HCT116 (cell line): ENCODE results near the gene CCDC177. TPM values are rescaled to one million over a fixed set of nuclear protein-coding genes. Genes with fewer than 3 reads are reported as not detected.

ENCODE experiments used
- ATAC-seq: fragments of 200-7000 bp; cut with Tn5 transposase; 2 replicates; pipeline ENCODE4 v1.9.1; 2020; ENCODE audit warnings: mild to moderate bottlenecking, moderate library complexity
- BruUV-seq: library from RNA; stranded (reverse); fragments of 400-500 nt; replicated peaks from 2 replicates; lab custom pipeline; 2021; lab: Mats Ljungman, UMichigan
- CTCF ChIA-PET: fragments of 300-600 bp; sonication (Branson Sonifier 250); formaldehyde crosslinking; loops from one replicate; lab custom pipeline; 2021; ENCODE audit warnings: antibody characterized with exemption; lab: Charles Lee
- POLR2A ChIA-PET: fragments of 300-600, 350-600 bp; sonication (Branson Sonifier 250); formaldehyde crosslinking; loops from one replicate; lab custom pipeline; 2021; ENCODE audit warnings: antibody characterized with exemption; lab: Charles Lee
- RAD21 ChIA-PET, 2 experiments: fragments of 300-600 bp; sonication (Branson Sonifier 250); formaldehyde crosslinking; loops; one replicate each; lab custom pipeline; 2023; ENCODE audit warnings: low total read pairs in 2 of 2; ENCODE audit not compliant: uncharacterized antibody in 2 of 2, unreplicated experiment in 2 of 2, low non-redundant PET in 1 of 2; lab: Charles Lee
- DNase-seq: peaks from one replicate; pipeline ENCODE4 v3.0.0-alpha.2; 2010; ENCODE audit warnings: low read depth, low spot score
- H2AFZ ChIP-seq: fragments of 200-600 bp; shearing (Covaris generic), sonication (generic); 2 replicates; pipeline ENCODE4 v1.6.1; 2017; ENCODE audit warnings: low read depth, mixed run types, mixed read lengths, antibody characterized with exemption, low read length; ENCODE audit not compliant: poor library complexity, severe bottlenecking
- H3K27ac ChIP-seq: 2 replicates; pipeline ENCODE4 v1.5.1; 2012; ENCODE audit warnings: low read depth, low read length
- H3K27me3 ChIP-seq: fragments of 200-600 bp; sonication (generic); 2 replicates; pipeline ENCODE4 v1.6.1; 2016; ENCODE audit warnings: mixed run types, low read length, mixed read lengths; ENCODE audit not compliant: insufficient read depth
- H3K36me3 ChIP-seq, 2 experiments: fragments of 200-500 bp in 1 of 2; fragments of 200-600 bp in 1 of 2; sonication (Bioruptor generic) in 1 of 2; sonication (generic) in 1 of 2; 2 replicates each; pipeline versions ENCODE4 v1.5.1 to v1.6.1; 2014 to 2016; ENCODE audit warnings: low read length in 2 of 2, inconsistent platforms in 1 of 2, mixed read lengths in 1 of 2, mixed run types in 1 of 2; ENCODE audit not compliant: insufficient read depth in 2 of 2, control insufficient read depth in 1 of 2
- H3K4me1 ChIP-seq, 2 experiments: fragments of 200-600 bp in 1 of 2; sonication (generic) in 1 of 2; 2 replicates each; pipeline versions ENCODE4 v1.5.1 to v1.6.1; 2012 to 2017; ENCODE audit warnings: low read length in 2 of 2, inconsistent platforms in 1 of 2, mild to moderate bottlenecking in 1 of 2, mixed read lengths in 1 of 2, mixed run types in 1 of 2, moderate library complexity in 1 of 2; ENCODE audit not compliant: insufficient read depth in 2 of 2, control insufficient read depth in 1 of 2
- H3K4me2 ChIP-seq: fragments of 200-600 bp; sonication (generic); 2 replicates; pipeline ENCODE4 v1.6.1; 2017; ENCODE audit warnings: mixed run types, low read length, mixed read lengths
- H3K4me3 ChIP-seq, 2 experiments: fragments of 200-600 bp in 1 of 2; sonication (generic) in 1 of 2; replicated peaks in 1 of 2; 2 replicates each; pipeline ENCODE4 v1.5.1; 2011 to 2016; ENCODE audit warnings: low read length in 2 of 2, control low read depth in 1 of 2, low read depth in 1 of 2, mild to moderate bottlenecking in 1 of 2, mixed read lengths in 1 of 2, mixed run types in 1 of 2
- H3K79me2 ChIP-seq: fragments of 200-600 bp; sonication (generic); 2 replicates; pipeline ENCODE4 v1.6.1; 2017; ENCODE audit warnings: mild to moderate bottlenecking, mixed run types, low read length, moderate library complexity, mixed read lengths; ENCODE audit not compliant: insufficient read depth
- H3K9ac ChIP-seq: fragments of 200-600 bp; sonication (generic); 2 replicates; pipeline ENCODE4 v1.6.1; 2016; ENCODE audit warnings: low read length, mixed read lengths
- H3K9me2 ChIP-seq: fragments of 200-600 bp; sonication (generic), shearing (Covaris generic); 2 replicates; pipeline ENCODE4 v1.6.1; 2017; ENCODE audit warnings: mixed run types, mild to moderate bottlenecking, moderate library complexity; ENCODE audit not compliant: insufficient read depth
- H3K9me3 ChIP-seq, 2 experiments: fragments of 200-500 bp in 1 of 2; fragments of 200-600 bp in 1 of 2; sonication (Bioruptor generic) in 1 of 2; sonication (generic) in 1 of 2; 2 replicates each; pipeline ENCODE4 v1.6.1; 2014 to 2017; ENCODE audit warnings: low read length in 2 of 2, mixed read lengths in 2 of 2, inconsistent platforms in 1 of 2, low read depth in 1 of 2, mild to moderate bottlenecking in 1 of 2, mixed run types in 1 of 2, moderate library complexity in 1 of 2; ENCODE audit not compliant: control insufficient read depth in 1 of 2, insufficient read depth in 1 of 2
- H4K20me1 ChIP-seq: fragments of 200-600 bp; sonication (generic), shearing (Covaris generic); 2 replicates; pipeline ENCODE4 v1.6.1; 2017; ENCODE audit warnings: mixed run types, mild to moderate bottlenecking, moderate library complexity; ENCODE audit not compliant: insufficient read depth
- CTCF ChIP-seq, 3 experiments: fragments of 200-600 bp in 1 of 3; sonication (generic) in 1 of 3; IDR thresholded peaks in 2 of 3; conservative IDR thresholded peaks in 1 of 3; 2 replicates each; pipeline ENCODE4 v1.5.1; 2012 to 2017; ENCODE audit warnings: low read depth in 2 of 3, low read length in 2 of 3, antibody characterized with exemption in 1 of 3, borderline replicate concordance in 1 of 3, control low read depth in 1 of 3, mild to moderate bottlenecking in 1 of 3, mixed read lengths in 1 of 3, mixed run types in 1 of 3, moderate library complexity in 1 of 3; ENCODE audit not compliant: insufficient read depth in 1 of 3
- EGR1 ChIP-seq: IDR thresholded peaks from 2 replicates; pipeline ENCODE4 v1.6.1; 2012; ENCODE audit warnings: low read depth
- ELF1 ChIP-seq: IDR thresholded peaks from 2 replicates; pipeline ENCODE4 v1.6.1; 2012; ENCODE audit warnings: low read depth, borderline replicate concordance
- EZH2 ChIP-seq: fragments of 200-600 bp; sonication (generic); IDR thresholded peaks from 2 replicates; pipeline ENCODE4 v1.6.1; 2017; ENCODE audit warnings: antibody characterized with exemption, mixed run types
- EZH2phosphoT487 ChIP-seq: fragments of 200-600 bp; IDR thresholded peaks from 2 replicates; pipeline ENCODE4 v1.6.1; 2018; ENCODE audit warnings: antibody characterized with exemption, borderline replicate concordance
- RAD21 ChIP-seq: IDR thresholded peaks from 2 replicates; pipeline ENCODE4 v1.6.1; 2012; ENCODE audit warnings: low read depth, mild to moderate bottlenecking
- SP1 ChIP-seq: IDR thresholded peaks from 2 replicates; pipeline ENCODE4 v1.6.1; 2012; ENCODE audit warnings: low read depth
- SRF ChIP-seq: IDR thresholded peaks from 2 replicates; pipeline ENCODE4 v1.6.1; 2012; ENCODE audit warnings: low read depth
- YY1 ChIP-seq: IDR thresholded peaks from 2 replicates; pipeline ENCODE4 v1.6.1; 2011; ENCODE audit warnings: low read length, low read depth, moderate library complexity, mild to moderate bottlenecking; ENCODE audit not compliant: insufficient replicate concordance; ENCODE audit errors: extremely low read depth
- ZFX ChIP-seq: fragments of 450-650 bp; IDR thresholded peaks from 2 replicates; pipeline ENCODE4 v1.6.1; 2017
- ZNF274 ChIP-seq: fragments of 200-500 bp; sonication (Bioruptor generic); IDR thresholded peaks from 2 replicates; pipeline ENCODE4 v1.6.1; 2014; ENCODE audit warnings: mild to moderate bottlenecking, low read depth, low read length, inconsistent platforms
- intact Hi-C: fragments of 100-400 bp; cut with micrococcal nuclease; formaldehyde crosslinking; loops from 2 replicates; pipeline ENCODE4 v1.10.0; 2022
- total RNA-seq: library from RNA; stranded (reverse); gene quantifications from one replicate; pipeline ENCODE4 v1.2.1, GENCODE V29; 2021; ENCODE audit not compliant: unreplicated experiment

The CCDC177 gene
- total RNA-seq, 1 experiment from 2014 or later = not detected

GRCh38 chr14:69593018-69593677, 18.5 kb upstream of the CCDC177 start:
- Histone ChIP-seq H3K4me2 (no peak overlapping the region), H3K4me1 (no peaks in the 10 kb centered on the region), H3K9me3 (no peaks in the 10 kb centered on the region), H2AFZ (no peak overlapping the region), H4K20me1 (no peaks in the 10 kb centered on the region), H3K36me3 (no peaks in the 10 kb centered on the region), H3K4me3 (no peak overlapping the region), H3K9ac (no peak overlapping the region), H3K79me2 (no peaks in the 10 kb centered on the region), H3K27me3 (no peaks in the 10 kb centered on the region), H3K9me2 (no peaks in the 10 kb centered on the region), H3K27ac (no peak overlapping the region)
- ATAC-seq (no peak), DNase-seq (no peak)
- TF ChIP-seq SRF (no peak), EGR1 (no peak), YY1 (no peak), SP1 (no peak), RAD21 (no peak), ELF1 (no peak), ZFX (no peak), ZNF274 (no peak), EZH2phosphoT487 (no peak), CTCF (IDR thresholded peaks at IDR 0.05 in 2 of 3, conservative IDR thresholded peaks at IDR 0.05 in 1 of 3; ENCODE audit: borderline replicate concordance in 1 of 3, insufficient read depth in 1 of 3, low read depth in 2 of 3, low read length in 2 of 3) (no peak), EZH2 (no peak)
- POLR2A ChIA-PET = no interaction called here
- BruUV-seq = no TSS peak
- intact Hi-C loops = no loop called here
- RAD21 ChIA-PET = no interaction called here
- CTCF ChIA-PET = interaction anchor here (0.9 to 1.2 kb wide), 2 partner anchors 9 to 11 kb away, joined by 3 to 4 read pairs; no protein-coding TSS in a partner anchor
